ENCODE results near the gene LTA.
A peak's percentile ranks its signal among the peaks of the same experiment; 100 is the strongest.

The LTA gene

DNA sequence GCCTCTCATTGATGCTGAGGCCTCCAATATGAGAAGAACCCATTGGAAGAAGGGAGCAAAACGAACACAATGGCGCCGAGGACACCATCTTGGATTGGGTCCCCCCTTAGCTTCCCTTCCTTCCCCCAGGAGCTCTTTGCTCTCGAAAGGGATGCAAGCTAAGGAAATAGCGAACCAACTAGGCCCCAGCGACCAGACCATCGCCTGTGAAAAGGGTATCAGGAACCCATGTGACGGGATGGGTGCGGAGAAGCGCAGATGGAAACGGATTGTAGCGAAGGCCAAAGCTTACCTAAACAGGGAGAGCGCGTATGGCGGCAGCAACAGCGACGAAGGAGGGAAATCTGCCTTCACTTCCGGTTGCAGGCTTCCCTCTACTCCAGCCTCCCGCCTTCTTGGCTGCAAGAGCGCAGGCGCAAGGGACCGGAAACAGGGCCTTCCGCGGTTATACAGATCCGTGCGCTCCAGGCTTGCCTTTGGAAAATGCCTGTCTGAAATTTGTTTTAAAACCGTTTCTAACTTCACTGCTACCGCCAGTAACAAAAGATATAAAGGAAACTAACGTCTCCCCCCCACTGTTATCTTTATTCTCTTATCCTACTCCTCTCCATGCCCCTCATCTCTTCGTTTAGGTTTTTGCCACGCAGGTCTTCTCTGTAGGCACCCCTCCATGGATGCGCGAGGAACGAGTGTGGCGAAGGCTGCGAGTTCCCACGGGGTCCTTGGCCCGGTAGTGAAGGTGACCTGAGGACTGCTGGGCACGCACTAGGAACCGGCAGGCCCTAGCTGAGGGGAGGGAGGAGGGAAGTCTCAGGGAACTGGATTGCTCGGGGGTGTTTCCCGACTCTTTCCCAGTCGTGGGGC, 30.2 kb upstream of the LTA start, which contains the start of gene DDX39B (continued):
- TF ChIP-seq, protein P1, sequence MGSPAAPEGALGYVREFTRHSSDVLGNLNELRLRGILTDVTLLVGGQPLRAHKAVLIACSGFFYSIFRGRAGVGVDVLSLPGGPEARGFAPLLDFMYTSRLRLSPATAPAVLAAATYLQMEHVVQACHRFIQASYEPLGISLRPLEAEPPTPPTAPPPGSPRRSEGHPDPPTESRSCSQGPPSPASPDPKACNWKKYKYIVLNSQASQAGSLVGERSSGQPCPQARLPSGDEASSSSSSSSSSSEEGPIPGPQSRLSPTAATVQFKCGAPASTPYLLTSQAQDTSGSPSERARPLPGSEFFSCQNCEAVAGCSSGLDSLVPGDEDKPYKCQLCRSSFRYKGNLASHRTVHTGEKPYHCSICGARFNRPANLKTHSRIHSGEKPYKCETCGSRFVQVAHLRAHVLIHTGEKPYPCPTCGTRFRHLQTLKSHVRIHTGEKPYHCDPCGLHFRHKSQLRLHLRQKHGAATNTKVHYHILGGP (tag by site-specific recombination; IDR thresholded peaks at IDR 0.05) = no peak
- TF ChIP-seq KLF9 (tag by site-specific recombination; IDR thresholded peaks at IDR 0.05; ENCODE audit: low read depth) (peak; percentile 24; the same call in 1 of the 2 replicates), ZNF521 (tag by site-specific recombination; IDR thresholded peaks at IDR 0.05) (no peak), SP2 (tag by site-specific recombination; IDR thresholded peaks at IDR 0.05) (peak; percentile 90), ZNF416 (tag by site-specific recombination; IDR thresholded peaks at IDR 0.05) (no peak), ZNF366 (tag by site-specific recombination; conservative IDR thresholded peaks at IDR 0.05) (peak; percentile 78), TRIM28 (IDR thresholded peaks at IDR 0.05; ENCODE audit: borderline replicate concordance, low read length) (peak; percentile 44; the same call in 1 of the 2 replicates), ZNF585B (tag by site-specific recombination; IDR thresholded peaks at IDR 0.05) (no peak), ZNF561 (tag by site-specific recombination; IDR thresholded peaks at IDR 0.05; ENCODE audit: borderline replicate concordance) (0 out of 2 replicates have a peak, but pooled peaks have one; percentile 63), ZNF558 (tag by site-specific recombination; IDR thresholded peaks at IDR 0.05) (peak; percentile 42), ZNF24 (tag by site-specific recombination; IDR thresholded peaks at IDR 0.05) (peak; percentile 44), ZNF2 (tag by site-specific recombination; IDR thresholded peaks at IDR 0.05) (peak; percentile 98), ZNF555 (tag by site-specific recombination; conservative IDR thresholded peaks at IDR 0.05) (no peak), ZFP69B (tag by site-specific recombination; IDR thresholded peaks at IDR 0.05) (no peak; the same call in 1 of the 2 replicates), ZNF544 (tag by site-specific recombination; IDR thresholded peaks at IDR 0.05) (no peak), ZNF473 (tag by site-specific recombination; IDR thresholded peaks at IDR 0.05) (no peak), ZBTB1 (tag by site-specific recombination; IDR thresholded peaks at IDR 0.05) (no peak), ZBTB48 (tag by site-specific recombination; IDR thresholded peaks at IDR 0.05) (peak; percentile 66), YY2 (tag by site-specific recombination; IDR thresholded peaks at IDR 0.05) (peak; percentile 90)
- TF ChIP-seq, protein P2, sequence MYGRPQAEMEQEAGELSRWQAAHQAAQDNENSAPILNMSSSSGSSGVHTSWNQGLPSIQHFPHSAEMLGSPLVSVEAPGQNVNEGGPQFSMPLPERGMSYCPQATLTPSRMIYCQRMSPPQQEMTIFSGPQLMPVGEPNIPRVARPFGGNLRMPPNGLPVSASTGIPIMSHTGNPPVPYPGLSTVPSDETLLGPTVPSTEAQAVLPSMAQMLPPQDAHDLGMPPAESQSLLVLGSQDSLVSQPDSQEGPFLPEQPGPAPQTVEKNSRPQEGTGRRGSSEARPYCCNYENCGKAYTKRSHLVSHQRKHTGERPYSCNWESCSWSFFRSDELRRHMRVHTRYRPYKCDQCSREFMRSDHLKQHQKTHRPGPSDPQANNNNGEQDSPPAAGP (tag by site-specific recombination; IDR thresholded peaks at IDR 0.05) = no peak; the same call in none of the 2 replicates
- TF ChIP-seq, protein P3, sequence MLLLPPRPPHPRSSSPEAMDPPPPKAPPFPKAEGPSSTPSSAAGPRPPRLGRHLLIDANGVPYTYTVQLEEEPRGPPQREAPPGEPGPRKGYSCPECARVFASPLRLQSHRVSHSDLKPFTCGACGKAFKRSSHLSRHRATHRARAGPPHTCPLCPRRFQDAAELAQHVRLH (tag by site-specific recombination; IDR thresholded peaks at IDR 0.05) = peak; percentile 99
- TF ChIP-seq, protein P4, sequence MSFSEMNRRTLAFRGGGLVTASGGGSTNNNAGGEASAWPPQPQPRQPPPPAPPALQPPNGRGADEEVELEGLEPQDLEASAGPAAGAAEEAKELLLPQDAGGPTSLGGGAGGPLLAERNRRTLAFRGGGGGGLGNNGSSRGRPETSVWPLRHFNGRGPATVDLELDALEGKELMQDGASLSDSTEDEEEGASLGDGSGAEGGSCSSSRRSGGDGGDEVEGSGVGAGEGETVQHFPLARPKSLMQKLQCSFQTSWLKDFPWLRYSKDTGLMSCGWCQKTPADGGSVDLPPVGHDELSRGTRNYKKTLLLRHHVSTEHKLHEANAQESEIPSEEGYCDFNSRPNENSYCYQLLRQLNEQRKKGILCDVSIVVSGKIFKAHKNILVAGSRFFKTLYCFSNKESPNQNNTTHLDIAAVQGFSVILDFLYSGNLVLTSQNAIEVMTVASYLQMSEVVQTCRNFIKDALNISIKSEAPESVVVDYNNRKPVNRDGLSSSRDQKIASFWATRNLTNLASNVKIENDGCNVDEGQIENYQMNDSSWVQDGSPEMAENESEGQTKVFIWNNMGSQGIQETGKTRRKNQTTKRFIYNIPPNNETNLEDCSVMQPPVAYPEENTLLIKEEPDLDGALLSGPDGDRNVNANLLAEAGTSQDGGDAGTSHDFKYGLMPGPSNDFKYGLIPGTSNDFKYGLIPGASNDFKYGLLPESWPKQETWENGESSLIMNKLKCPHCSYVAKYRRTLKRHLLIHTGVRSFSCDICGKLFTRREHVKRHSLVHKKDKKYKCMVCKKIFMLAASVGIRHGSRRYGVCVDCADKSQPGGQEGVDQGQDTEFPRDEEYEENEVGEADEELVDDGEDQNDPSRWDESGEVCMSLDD (tag by site-specific recombination; IDR thresholded peaks at IDR 0.05) = peak; percentile 76
- TF ChIP-seq, protein P5, sequence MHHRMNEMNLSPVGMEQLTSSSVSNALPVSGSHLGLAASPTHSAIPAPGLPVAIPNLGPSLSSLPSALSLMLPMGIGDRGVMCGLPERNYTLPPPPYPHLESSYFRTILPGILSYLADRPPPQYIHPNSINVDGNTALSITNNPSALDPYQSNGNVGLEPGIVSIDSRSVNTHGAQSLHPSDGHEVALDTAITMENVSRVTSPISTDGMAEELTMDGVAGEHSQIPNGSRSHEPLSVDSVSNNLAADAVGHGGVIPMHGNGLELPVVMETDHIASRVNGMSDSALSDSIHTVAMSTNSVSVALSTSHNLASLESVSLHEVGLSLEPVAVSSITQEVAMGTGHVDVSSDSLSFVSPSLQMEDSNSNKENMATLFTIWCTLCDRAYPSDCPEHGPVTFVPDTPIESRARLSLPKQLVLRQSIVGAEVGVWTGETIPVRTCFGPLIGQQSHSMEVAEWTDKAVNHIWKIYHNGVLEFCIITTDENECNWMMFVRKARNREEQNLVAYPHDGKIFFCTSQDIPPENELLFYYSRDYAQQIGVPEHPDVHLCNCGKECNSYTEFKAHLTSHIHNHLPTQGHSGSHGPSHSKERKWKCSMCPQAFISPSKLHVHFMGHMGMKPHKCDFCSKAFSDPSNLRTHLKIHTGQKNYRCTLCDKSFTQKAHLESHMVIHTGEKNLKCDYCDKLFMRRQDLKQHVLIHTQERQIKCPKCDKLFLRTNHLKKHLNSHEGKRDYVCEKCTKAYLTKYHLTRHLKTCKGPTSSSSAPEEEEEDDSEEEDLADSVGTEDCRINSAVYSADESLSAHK (tag by site-specific recombination; IDR thresholded peaks at IDR 0.05) = peak; percentile 7; the same call in 1 of the 2 replicates
- TF ChIP-seq, protein P6, sequence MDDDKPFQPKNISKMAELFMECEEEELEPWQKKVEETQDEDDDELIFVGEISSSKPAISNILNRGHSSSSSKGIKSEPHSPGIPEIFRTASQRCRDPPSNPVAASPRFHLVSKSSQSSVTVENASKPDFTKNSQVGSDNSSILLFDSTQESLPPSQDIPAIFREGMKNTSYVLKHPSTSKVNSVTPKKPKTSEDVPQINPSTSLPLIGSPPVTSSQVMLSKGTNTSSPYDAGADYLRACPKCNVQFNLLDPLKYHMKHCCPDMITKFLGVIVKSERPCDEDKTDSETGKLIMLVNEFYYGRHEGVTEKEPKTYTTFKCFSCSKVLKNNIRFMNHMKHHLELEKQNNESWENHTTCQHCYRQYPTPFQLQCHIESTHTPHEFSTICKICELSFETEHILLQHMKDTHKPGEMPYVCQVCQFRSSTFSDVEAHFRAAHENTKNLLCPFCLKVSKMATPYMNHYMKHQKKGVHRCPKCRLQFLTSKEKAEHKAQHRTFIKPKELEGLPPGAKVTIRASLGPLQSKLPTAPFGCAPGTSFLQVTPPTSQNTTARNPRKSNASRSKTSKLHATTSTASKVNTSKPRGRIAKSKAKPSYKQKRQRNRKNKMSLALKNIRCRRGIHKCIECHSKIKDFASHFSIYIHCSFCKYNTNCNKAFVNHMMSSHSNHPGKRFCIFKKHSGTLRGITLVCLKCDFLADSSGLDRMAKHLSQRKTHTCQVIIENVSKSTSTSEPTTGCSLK (tag by site-specific recombination; IDR thresholded peaks at IDR 0.05) = no peak
- TF ChIP-seq, protein P7, sequence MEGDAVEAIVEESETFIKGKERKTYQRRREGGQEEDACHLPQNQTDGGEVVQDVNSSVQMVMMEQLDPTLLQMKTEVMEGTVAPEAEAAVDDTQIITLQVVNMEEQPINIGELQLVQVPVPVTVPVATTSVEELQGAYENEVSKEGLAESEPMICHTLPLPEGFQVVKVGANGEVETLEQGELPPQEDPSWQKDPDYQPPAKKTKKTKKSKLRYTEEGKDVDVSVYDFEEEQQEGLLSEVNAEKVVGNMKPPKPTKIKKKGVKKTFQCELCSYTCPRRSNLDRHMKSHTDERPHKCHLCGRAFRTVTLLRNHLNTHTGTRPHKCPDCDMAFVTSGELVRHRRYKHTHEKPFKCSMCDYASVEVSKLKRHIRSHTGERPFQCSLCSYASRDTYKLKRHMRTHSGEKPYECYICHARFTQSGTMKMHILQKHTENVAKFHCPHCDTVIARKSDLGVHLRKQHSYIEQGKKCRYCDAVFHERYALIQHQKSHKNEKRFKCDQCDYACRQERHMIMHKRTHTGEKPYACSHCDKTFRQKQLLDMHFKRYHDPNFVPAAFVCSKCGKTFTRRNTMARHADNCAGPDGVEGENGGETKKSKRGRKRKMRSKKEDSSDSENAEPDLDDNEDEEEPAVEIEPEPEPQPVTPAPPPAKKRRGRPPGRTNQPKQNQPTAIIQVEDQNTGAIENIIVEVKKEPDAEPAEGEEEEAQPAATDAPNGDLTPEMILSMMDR (tag by site-specific recombination; IDR thresholded peaks at IDR 0.05) = no peak
